NCI-H2196 (cell line): ENCODE measurements around the gene RTN4RL1.

Experiments
- DNase-seq: peaks from one replicate; lab custom pipeline; 2025; ENCODE audit not compliant: unreplicated experiment; lab: John Stamatoyannopoulos, UW

Gene RTN4RL1

DNA sequence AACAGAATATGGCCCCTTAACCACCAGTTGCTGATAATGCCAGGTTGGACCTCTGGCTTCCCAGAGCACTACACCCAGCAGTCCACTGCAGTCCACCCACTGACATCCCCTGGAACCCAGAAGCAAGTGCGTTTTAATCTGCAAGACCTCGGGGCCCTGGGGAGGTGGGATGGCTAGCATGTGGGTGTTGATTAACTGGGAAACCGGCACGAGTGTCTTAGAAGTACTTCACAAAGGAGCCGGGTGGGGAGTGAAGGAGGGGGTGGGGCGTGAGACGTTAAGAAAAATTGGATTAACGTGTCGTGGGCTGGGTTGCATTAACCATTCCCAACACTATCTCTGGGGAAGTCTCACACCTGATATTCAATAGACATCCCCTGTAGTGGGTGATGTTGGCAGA lies 23.7 kb upstream of the RTN4RL1 start:
- no peak for DNase-seq

DNA sequence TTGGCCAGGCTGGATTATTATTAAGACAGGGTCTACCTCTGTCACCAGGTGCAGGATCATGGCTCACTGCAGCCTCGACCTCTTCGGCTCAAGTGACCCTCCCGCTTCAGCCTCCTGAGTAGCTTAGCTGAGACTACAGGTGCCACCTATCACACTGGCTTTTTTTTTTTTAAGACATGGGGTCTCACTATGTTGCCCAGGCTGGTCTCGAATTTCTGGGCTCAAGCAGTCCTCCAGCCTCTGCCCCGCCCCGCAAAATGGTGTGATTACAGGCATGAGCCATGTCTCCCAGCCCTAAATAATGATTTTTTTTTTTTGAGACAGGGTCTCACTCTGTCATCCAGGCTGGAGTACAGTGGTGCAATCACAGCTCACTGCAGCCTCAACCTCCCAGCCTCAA lies 22.5 kb upstream of the RTN4RL1 start:
- no peak for DNase-seq

- DNase-seq = peak; percentile 4
These were observed 19.2 kb upstream of the RTN4RL1 start for GRCh38 chr17:2044263-2044894.

GRCh38 chr17:2043785-2044184 lies 18.7 kb upstream of the RTN4RL1 start:
- no peak for DNase-seq

GRCh38 chr17:2042933-2043332 lies 17.8 kb upstream of the RTN4RL1 start:
- DNase-seq = no peak

DNA sequence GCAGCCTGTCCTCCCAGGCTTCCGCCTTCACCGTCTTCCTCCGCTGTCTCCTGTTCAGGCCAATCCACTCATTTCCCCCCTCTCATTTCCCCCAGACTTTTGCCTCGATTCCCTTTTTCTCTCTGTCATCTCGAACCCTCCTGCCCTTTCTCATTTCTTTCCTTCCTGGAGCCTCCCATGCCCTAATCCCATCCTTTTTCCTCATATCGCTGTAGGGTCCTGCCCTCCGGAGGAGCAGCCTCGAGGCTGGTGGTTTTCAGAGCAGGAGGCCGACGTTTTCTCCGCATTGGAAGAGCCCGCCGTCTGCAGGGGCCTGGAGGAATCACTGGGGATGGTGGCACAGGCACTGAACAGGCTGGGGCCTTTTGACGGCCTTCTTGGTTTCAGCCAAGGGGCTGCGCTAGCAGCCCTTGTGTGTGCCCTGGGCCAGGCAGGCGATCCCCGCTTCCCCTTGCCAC lies 17.3 kb upstream of the RTN4RL1 start:
- no peak for DNase-seq

GRCh38 chr17:2041561-2042389 lies 16.6 kb upstream of the RTN4RL1 start, which contains the start of gene OVCA2:
TSS of gene OVCA2 (plus strand) at chr17:2042022. CDS start at chr17:2042048, 26 bp downstream.
- peak; percentile 85 for DNase-seq

DNA sequence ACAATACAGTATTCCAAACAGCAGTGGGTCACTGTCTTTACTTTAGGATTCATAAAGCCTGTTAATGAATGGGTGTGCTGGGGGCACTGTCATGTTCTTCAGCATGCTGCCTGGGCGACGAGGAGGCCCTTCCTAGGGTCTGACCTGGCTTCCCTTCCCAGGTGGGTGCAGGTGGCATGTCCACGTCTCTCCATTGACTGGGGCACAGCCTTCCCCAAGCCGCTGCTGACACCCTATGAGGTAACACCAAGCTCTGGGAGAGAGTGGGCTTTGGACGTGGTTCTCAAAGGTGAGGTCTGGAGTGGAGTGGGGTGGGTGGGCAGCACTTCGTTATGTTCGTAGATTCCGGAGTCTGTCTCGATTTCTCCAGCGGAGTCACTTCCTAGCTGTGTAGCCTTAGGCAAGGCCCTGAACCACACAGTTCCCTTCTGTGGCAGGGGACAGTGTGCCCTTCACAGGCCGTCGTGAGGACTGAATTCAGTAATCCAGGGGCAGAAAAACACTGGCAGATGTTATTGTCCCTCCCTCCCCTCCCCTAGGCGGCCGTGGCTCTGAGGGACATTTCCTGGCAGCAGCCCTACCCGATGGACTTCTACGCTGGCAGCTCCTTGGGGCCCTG lies 15.9 kb upstream of the RTN4RL1 start:
- peak; percentile 21 for DNase-seq

GRCh38 chr17:2040219-2040827 lies 15.2 kb upstream of the RTN4RL1 start:
- DNase-seq = no peak

DNA sequence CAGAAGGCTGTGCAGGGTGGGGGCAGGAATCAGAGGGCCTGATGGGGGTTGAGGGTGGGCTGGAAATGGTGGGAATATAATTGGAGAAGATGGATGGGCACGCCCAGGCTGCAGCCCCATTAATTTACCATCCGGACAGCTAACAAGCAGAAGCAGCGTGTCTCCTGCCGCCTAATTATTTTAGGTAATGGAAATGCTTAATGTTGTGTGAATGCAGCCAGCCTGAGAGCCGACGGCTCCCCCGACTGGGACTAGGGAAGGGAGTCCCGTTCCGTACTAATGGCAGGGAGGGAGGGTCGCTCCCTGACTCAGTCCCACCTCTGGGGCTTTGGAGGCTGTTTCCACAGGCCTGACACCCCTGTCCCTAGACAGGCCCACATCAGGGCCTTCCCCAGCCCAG lies 12.0 kb upstream of the RTN4RL1 start:
- no peak for DNase-seq

- no peak for DNase-seq
These were observed 10.7 kb upstream of the RTN4RL1 start for GRCh38 chr17:2035541-2036488.

DNA sequence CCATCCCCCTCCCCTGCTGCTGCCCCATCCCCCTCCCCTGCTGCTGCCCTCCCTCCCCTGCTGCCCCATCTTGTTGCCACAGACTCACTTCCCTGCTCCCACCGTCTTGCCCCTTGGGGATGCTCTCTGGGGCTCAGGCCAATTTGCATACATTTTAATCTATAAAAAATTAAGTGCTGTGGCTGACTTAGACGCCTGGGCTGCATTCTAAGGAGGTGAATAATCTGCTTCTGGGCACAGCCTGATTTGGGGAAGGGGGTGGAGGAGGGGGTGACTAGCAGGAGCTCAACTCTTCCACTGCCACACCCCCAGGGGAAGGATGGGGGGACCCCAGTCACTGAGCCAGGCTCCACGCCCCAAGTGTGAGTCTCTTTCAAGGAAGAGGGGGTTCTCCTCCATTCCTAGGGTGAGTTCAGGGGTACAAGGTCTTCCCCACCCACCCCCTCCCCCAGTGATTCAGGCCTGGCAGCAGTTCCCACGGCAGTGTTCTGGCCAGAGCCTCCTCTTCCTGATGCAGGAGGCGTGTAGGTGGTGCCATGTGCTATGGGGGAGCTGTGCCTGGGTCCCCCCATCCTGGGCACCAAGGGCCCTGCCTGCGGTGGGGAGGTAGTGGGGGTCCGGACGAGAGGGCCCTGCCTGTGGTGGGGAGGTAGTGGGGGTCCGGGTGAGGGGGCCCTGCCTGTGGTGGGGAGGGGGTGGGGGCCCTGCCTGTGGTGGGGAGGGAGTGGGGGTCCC lies 9.8 kb upstream of the RTN4RL1 start:
- DNase-seq = no peak

DNA sequence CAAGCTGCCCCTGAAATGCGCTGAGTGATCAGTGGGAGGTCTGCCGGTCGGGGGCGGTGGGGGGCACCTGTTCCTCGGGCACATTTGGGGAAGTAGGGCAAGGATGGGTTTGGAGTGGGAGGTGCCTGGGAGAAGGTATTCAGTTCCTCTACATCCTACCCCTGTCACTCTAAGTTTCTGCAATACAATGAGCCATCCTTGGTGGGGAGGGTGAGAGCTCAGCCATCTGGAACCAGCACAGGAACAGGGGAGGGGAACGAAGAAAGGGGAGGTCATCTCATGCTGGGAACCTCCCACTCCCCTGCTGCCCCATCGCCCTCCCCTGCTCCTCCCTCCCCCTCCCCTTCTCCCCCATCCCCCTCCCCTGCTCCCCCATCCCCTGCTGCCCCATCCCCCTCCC lies 9.0 kb upstream of the RTN4RL1 start:
- DNase-seq = no peak

GRCh38 chr17:2033153-2033552 lies 8.0 kb upstream of the RTN4RL1 start:
- DNase-seq = no peak

DNA sequence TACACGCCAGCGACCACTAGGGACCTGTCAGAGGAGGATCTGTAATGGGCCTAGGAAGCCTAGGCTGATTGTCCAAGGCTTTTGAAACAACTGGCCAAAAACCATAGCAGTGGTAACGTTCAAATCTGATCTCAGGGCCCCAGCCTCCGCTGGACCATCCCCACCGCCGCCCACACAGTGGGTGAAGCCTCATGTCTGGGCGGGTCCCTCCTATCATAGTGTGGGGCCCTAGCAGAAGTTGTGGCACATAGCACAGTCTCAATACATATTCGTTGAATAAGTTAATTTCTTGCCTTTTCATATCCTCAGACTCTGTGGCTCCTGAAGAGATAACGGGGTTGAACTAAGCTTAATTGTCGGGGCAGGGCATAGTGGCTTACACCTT lies 5.6 kb upstream of the RTN4RL1 start:
- no peak for DNase-seq

- peak; percentile 75 for DNase-seq
These were observed 5.0 kb upstream of the RTN4RL1 start, which contains the start of gene DPH1 for GRCh38 chr17:2029911-2030778. TSS of gene DPH1 (plus strand) at chr17:2030153. CDS start at chr17:2030170, 17 bp downstream.

- no peak for DNase-seq
These were observed 3.6 kb upstream of the RTN4RL1 start for GRCh38 chr17:2028737-2029136.

- no peak for DNase-seq
These were observed 3.1 kb upstream of the RTN4RL1 start for GRCh38 chr17:2028234-2028614.
